SJSA1 (cell line): ENCODE measurements around the gene UCKL1. TPM values are rescaled to one million over a fixed set of nuclear protein-coding genes. Genes with fewer than 3 reads are reported as not detected.
"Not testable (repeated sequence)": the region's sequence is repeated elsewhere in the genome, so short reads cannot be mapped to it uniquely, and the experiment has no call there.

Source experiments
- DNase-seq, 2 experiments: peaks; one replicate each; pipeline ENCODE4 v3.0.0-alpha.2; 2015 to 2020; ENCODE audit warnings: low spot score in 2 of 2, low read depth in 1 of 2
- H3K27ac ChIP-seq: fragments of 250-450 bp; sonication (Bioruptor Pico); 2 replicates; pipeline ENCODE4 v1.5.1; 2020; ENCODE audit warnings: mild to moderate bottlenecking, moderate library complexity
- H3K27me3 ChIP-seq: fragments of 250-450 bp; sonication (Bioruptor Pico); replicated peaks from 2 replicates; pipeline ENCODE4 v1.5.1; 2020; ENCODE audit warnings: mild to moderate bottlenecking, moderate library complexity
- H3K36me3 ChIP-seq: fragments of 250-450 bp; sonication (Bioruptor Pico); 2 replicates; pipeline ENCODE4 v1.5.1; 2020; ENCODE audit warnings: mild to moderate bottlenecking
- H3K4me1 ChIP-seq: fragments of 250-450 bp; sonication (Bioruptor Pico); replicated peaks from 2 replicates; pipeline ENCODE4 v1.6.1; 2021; ENCODE audit warnings: mild to moderate bottlenecking
- H3K4me3 ChIP-seq: fragments of 250-450 bp; sonication (Bioruptor Pico); 2 replicates; pipeline ENCODE4 v1.5.1; 2020; ENCODE audit warnings: mild to moderate bottlenecking
- H3K9me3 ChIP-seq: fragments of 250-450 bp; sonication (Bioruptor Pico); replicated peaks from 2 replicates; pipeline ENCODE4 v1.5.1; 2020; ENCODE audit warnings: mild to moderate bottlenecking
- total RNA-seq: library from RNA; depleted of rRNA; stranded (reverse); fragments of >200 nt; shearing (Covaris generic); gene quantifications from 2 replicates; pipeline ENCODE4 v1.2.3, GENCODE V29; 2014

UCKL1 gene
- total RNA-seq, 1 experiment from 2014 or later = 22.7 TPM

GRCh38 chr20:63920226-63920625, 36.0 kb downstream of the UCKL1 start:
- DNase-seq = no peak
- Histone ChIP-seq H3K36me3 (peaks cover 38% of the 10 kb centered on the region), H3K27ac (no peak overlapping the region), H3K27me3 (no peaks in the 10 kb centered on the region), H3K4me1 (peaks cover 6% of the 10 kb centered on the region; the same call in 1 of the 2 replicates), H3K9me3 (no peaks in the 10 kb centered on the region; the same call in 1 of the 2 replicates), H3K4me3 (no peak overlapping the region)

- Histone ChIP-seq H3K4me1 (peaks cover 6% of the 10 kb centered on the region; the same call in 1 of the 2 replicates), H3K4me3 (no peak overlapping the region), H3K27me3 (no peaks in the 10 kb centered on the region), H3K36me3 (peaks cover 36% of the 10 kb centered on the region), H3K27ac (no peak overlapping the region), H3K9me3 (no peaks in the 10 kb centered on the region; the same call in 1 of the 2 replicates)
- DNase-seq = no peak
These were observed 37.1 kb downstream of the UCKL1 start for GRCh38 chr20:63919130-63919529.

GRCh38 chr20:63917811-63918210, 38.4 kb downstream of the UCKL1 start:
- Histone ChIP-seq H3K4me1 (peaks cover 6% of the 10 kb centered on the region; the same call in 1 of the 2 replicates), H3K9me3 (peaks cover 4% of the 10 kb centered on the region; the same call in 1 of the 2 replicates), H3K4me3 (no peak overlapping the region), H3K27ac (no peak overlapping the region), H3K27me3 (no peaks in the 10 kb centered on the region), H3K36me3 (peaks cover 36% of the 10 kb centered on the region)
- DNase-seq = no peak

GRCh38 chr20:63916371-63916939, 39.8 kb downstream of the UCKL1 start:
- H3K27ac ChIP-seq, DNase-seq, H3K9me3 ChIP-seq, H3K4me3 ChIP-seq, H3K4me1 ChIP-seq, H3K27me3 ChIP-seq: not testable (repeated sequence)
- peaks cover 30% of the 10 kb centered on the region for H3K36me3 ChIP-seq

- Histone ChIP-seq H3K27me3 (no peaks in the 10 kb centered on the region), H3K4me3 (no peak overlapping the region), H3K9me3 (peaks cover 4% of the 10 kb centered on the region; the same call in 1 of the 2 replicates), H3K27ac (no peak overlapping the region), H3K4me1 (peaks cover 6% of the 10 kb centered on the region; the same call in 1 of the 2 replicates), H3K36me3 (peaks cover 22% of the 10 kb centered on the region)
- DNase-seq = no peak
These were observed 40.7 kb downstream of the UCKL1 start for GRCh38 chr20:63915471-63915870.

- Histone ChIP-seq H3K27me3 (no peaks in the 10 kb centered on the region), H3K4me3 (no peak overlapping the region), H3K27ac (no peak overlapping the region), H3K9me3 (peaks cover 4% of the 10 kb centered on the region; the same call in 1 of the 2 replicates), H3K4me1 (peaks cover 6% of the 10 kb centered on the region; the same call in 1 of the 2 replicates), H3K36me3 (peaks cover 26% of the 10 kb centered on the region)
- no peak for DNase-seq
These were observed 42.4 kb downstream of the UCKL1 start for GRCh38 chr20:63913768-63914167.

- H3K9me3 ChIP-seq = peaks cover 4% of the 10 kb centered on the region; the same call in 1 of the 2 replicates
- H3K27ac ChIP-seq = no peak overlapping the region
- DNase-seq = no peak
- H3K27me3 ChIP-seq = no peaks in the 10 kb centered on the region
- H3K4me3 ChIP-seq = no peak overlapping the region
- no peaks in the 10 kb centered on the region for H3K4me1 ChIP-seq
- peaks cover 15% of the 10 kb centered on the region for H3K36me3 ChIP-seq
These were observed 45.0 kb downstream of the UCKL1 start for GRCh38 chr20:63911176-63911575.

GRCh38 chr20:63908008-63908682, 48.1 kb downstream of the UCKL1 start:
- no peak overlapping the region for H3K27ac ChIP-seq
- peaks cover 9% of the 10 kb centered on the region for H3K36me3 ChIP-seq
- H3K9me3 ChIP-seq = no peaks in the 10 kb centered on the region
- DNase-seq = no peak
- H3K27me3 ChIP-seq = no peaks in the 10 kb centered on the region
- H3K4me3 ChIP-seq = no peak overlapping the region
- H3K4me1 ChIP-seq = no peaks in the 10 kb centered on the region; the same call in 1 of the 2 replicates

- no peak for DNase-seq
These were observed 52.2 kb downstream of the UCKL1 start for GRCh38 chr20:63903796-63904561.

GRCh38 chr20:63900413-63900812, 55.8 kb downstream of the UCKL1 start:
- H3K27me3 ChIP-seq = no peaks in the 10 kb centered on the region
- no peaks in the 10 kb centered on the region for H3K9me3 ChIP-seq
- peaks cover 28% of the 10 kb centered on the region for H3K36me3 ChIP-seq
- H3K27ac ChIP-seq = no peak overlapping the region
- H3K4me3 ChIP-seq = no peak overlapping the region
- DNase-seq = no peak
- peaks cover 10% of the 10 kb centered on the region for H3K4me1 ChIP-seq

More at GRCh38 chr20:63903796-63904561, 52.2 kb downstream of the UCKL1 start:
- Histone ChIP-seq H3K27ac (no peak overlapping the region), H3K4me3 (no peak overlapping the region), H3K4me1 (no peaks in the 10 kb centered on the region; the same call in 1 of the 2 replicates), H3K27me3 (no peaks in the 10 kb centered on the region), H3K36me3 (peaks cover 12% of the 10 kb centered on the region; the same call in 1 of the 2 replicates), H3K9me3 (no peaks in the 10 kb centered on the region)

- Histone ChIP-seq H3K27me3 (no peaks in the 10 kb centered on the region), H3K4me1 (peaks cover 18% of the 10 kb centered on the region), H3K9me3 (no peaks in the 10 kb centered on the region), H3K27ac (no peak overlapping the region), H3K36me3 (peaks cover 33% of the 10 kb centered on the region), H3K4me3 (no peak overlapping the region)
- DNase-seq = no peak
These were observed 57.2 kb downstream of the UCKL1 start for GRCh38 chr20:63898882-63899558.

GRCh38 chr20:63897978-63898561, 58.1 kb downstream of the UCKL1 start:
- Histone ChIP-seq H3K9me3 (no peaks in the 10 kb centered on the region), H3K27me3 (no peaks in the 10 kb centered on the region), H3K27ac (no peak overlapping the region), H3K36me3 (peaks cover 31% of the 10 kb centered on the region), H3K4me1 (peaks cover 18% of the 10 kb centered on the region), H3K4me3 (no peak overlapping the region)
- DNase-seq = no peak
